Breast epithelium (tissue), 3 donors: ENCODE data around the gene LUC7L.
"Not testable (repeated sequence)": the region's sequence is repeated elsewhere in the genome, so short reads cannot be mapped to it uniquely, and the experiment has no call there.

Source experiments
- POLR2AphosphoS5 ChIP-seq, 3 donors: sonication (generic); formaldehyde crosslinking; IDR thresholded peaks; one replicate each; pipeline ENCODE4 v1.6.1; 2017; ENCODE audit warnings: antibody characterized with exemption in 3 of 3
- TF ChIP-seq, protein P1 (sequence below), 3 donors: fragments of 450-650 bp; IDR thresholded peaks; one replicate each; pipeline ENCODE4 v1.5.1; 2016 to 2017; ENCODE audit warnings: antibody characterized with exemption in 3 of 3, mild to moderate bottlenecking in 3 of 3, moderate library complexity in 3 of 3

DNA sequence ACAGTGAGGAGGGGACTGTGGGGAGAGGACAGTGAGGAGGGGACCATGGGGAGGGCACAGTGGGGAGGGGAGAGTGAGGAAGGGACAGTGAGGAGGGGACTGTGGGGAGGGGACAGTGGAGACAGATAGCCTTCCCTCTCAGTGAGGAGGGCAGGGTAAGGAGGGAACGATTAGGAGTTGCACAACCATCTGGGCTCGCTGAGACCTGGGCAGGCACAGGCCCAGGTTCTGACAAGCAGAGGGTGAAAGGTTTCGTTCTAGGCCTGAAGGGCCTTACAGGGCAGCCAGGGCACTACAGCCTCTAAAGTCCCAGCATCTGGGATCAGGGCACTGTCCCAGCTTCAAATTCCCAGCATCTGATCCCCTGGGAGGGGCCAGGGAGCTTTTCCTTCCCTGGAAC, 65.6 kb downstream of the LUC7L start:
- TF ChIP-seq POLR2AphosphoS5 (IDR thresholded peaks at IDR 0.05): not testable (repeated sequence)
- TF ChIP-seq, protein P1, sequence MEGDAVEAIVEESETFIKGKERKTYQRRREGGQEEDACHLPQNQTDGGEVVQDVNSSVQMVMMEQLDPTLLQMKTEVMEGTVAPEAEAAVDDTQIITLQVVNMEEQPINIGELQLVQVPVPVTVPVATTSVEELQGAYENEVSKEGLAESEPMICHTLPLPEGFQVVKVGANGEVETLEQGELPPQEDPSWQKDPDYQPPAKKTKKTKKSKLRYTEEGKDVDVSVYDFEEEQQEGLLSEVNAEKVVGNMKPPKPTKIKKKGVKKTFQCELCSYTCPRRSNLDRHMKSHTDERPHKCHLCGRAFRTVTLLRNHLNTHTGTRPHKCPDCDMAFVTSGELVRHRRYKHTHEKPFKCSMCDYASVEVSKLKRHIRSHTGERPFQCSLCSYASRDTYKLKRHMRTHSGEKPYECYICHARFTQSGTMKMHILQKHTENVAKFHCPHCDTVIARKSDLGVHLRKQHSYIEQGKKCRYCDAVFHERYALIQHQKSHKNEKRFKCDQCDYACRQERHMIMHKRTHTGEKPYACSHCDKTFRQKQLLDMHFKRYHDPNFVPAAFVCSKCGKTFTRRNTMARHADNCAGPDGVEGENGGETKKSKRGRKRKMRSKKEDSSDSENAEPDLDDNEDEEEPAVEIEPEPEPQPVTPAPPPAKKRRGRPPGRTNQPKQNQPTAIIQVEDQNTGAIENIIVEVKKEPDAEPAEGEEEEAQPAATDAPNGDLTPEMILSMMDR (IDR thresholded peaks at IDR 0.05): not testable (repeated sequence)
